ENCODE measurements around the gene GBA2.
A peak's percentile ranks its signal among the peaks of the same experiment; 100 is the strongest.

Gene GBA2

DNA sequence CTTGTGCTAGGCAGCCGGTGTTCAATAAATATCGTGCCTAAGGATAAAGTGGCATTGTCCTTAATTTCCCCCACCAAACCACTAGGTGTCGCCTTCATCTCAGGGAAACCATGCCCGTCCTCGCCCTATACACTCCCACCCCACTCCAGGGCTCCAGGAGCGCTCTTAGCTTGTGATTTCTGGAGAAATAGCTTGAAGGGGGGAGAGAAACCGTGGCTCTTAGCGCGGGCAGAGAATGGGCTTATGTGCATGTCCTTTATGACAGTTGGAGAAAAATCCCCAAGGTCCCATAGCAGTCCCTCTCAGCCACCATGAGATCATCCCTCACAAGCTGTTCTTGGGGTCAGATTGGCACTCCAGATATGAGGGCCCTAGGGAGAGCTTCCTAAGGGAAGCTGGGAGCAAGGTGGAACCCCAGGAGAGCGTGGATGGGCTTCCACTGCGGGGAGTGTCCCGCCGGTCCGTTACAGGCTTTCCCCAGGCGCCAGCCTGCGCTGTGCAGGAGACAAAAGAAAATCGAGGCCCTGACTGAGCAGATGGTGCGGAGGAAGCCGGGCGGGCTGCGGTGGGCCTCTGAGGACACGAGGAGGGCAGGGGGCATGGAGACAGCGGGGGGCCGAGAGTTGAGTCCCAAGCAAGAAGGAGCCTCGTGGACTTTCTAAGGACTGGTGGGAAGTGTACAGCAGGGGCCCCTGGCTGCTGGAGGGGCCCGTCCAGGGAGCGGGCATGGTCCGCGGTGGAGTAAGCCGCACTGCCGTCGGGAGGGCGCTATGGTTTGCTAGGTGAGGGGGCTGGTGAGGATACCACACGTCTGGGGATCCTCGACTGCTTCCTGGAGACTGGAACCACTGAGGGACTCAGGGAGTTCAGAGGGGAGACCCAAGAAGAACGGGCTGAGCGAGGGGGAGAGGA is 41.6 kb upstream of the GBA2 start:
- POLR2A ChIA-PET = interaction anchor here (1.2 kb wide), 1 partner anchor 24 kb away, joined by 8 read pairs; the partner anchor contains the start of gene HINT2
- DNase-seq (ENCODE audit: extremely low spot score) = peak; percentile 88

DNA sequence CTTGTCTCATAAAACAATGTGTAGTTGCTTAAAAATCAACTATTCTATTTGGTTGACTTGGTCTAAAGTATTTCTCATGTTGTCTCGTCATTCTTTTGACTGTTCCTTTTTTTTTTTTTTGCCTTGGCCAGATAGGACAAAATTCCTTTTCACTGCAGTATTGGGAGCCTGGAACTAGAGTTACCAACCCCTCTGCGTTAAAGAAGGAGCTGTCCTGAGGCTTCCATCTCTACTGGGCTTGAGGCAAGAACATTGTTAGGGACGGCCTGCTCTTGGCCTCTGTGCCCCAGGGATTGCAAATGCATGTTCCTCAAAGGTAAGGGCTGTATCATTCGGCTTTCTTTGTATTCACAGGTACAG is 41.0 kb upstream of the GBA2 start:
- POLR2A ChIA-PET = interaction anchor here (1.2 kb wide), 1 partner anchor 24 kb away, joined by 8 read pairs; the partner anchor contains the start of gene HINT2
- CTCF ChIA-PET = interaction anchor here (0.6 to 1.4 kb wide), 10 partner anchors 9 to 1672 kb away, joined by 3 to 16 read pairs (median 4); partner anchors contain the start of gene SPAG8
- DNase-seq (ENCODE audit: extremely low spot score) = no peak
- no peak for TF ChIP-seq ARNT (IDR thresholded peaks at IDR 0.05)
- TF ChIP-seq BHLHE40 (IDR thresholded peaks at IDR 0.05; ENCODE audit: borderline replicate concordance) = no peak
- no peak for TF ChIP-seq SUZ12 (IDR thresholded peaks at IDR 0.05)
- no peak for TF ChIP-seq L3MBTL2 (conservative IDR thresholded peaks at IDR 0.05)
- no peak for TF ChIP-seq PKNOX1 (IDR thresholded peaks at IDR 0.05)
- TF ChIP-seq FOXK2 (IDR thresholded peaks at IDR 0.05) = no peak
- no peak for TF ChIP-seq TARDBP (IDR thresholded peaks at IDR 0.05)
- TF ChIP-seq HDGF (IDR thresholded peaks at IDR 0.05; ENCODE audit: borderline replicate concordance) = no peak
- no peak for TF ChIP-seq FOXA1 (IDR thresholded peaks at IDR 0.05)
- TF ChIP-seq FOXM1 (IDR thresholded peaks at IDR 0.05; ENCODE audit: borderline replicate concordance) = no peak
- TF ChIP-seq LEF1 (IDR thresholded peaks at IDR 0.05; ENCODE audit: borderline replicate concordance) = no peak
- no peak for TF ChIP-seq ZNF384 (IDR thresholded peaks at IDR 0.05)
- no peak for TF ChIP-seq NFRKB (IDR thresholded peaks at IDR 0.05)
- TF ChIP-seq ELF4 (IDR thresholded peaks at IDR 0.05) = no peak
- no peak for TF ChIP-seq SP1 (IDR thresholded peaks at IDR 0.05)

More for the DNA sequence above, 41.6 kb upstream of the GBA2 start:
- TF ChIP-seq PKNOX1 (IDR thresholded peaks at IDR 0.05) = no peak
- no peak for TF ChIP-seq TARDBP (IDR thresholded peaks at IDR 0.05)
- no peak for TF ChIP-seq ZNF384 (IDR thresholded peaks at IDR 0.05)
- TF ChIP-seq FOXM1 (IDR thresholded peaks at IDR 0.05; ENCODE audit: borderline replicate concordance) = no peak
- no peak for TF ChIP-seq L3MBTL2 (conservative IDR thresholded peaks at IDR 0.05)
- TF ChIP-seq ELF4 (IDR thresholded peaks at IDR 0.05) = no peak
- TF ChIP-seq LEF1 (IDR thresholded peaks at IDR 0.05; ENCODE audit: borderline replicate concordance) = no peak
- TF ChIP-seq FOXK2 (IDR thresholded peaks at IDR 0.05) = no peak
- TF ChIP-seq CTBP1 (IDR thresholded peaks at IDR 0.05; ENCODE audit: borderline replicate concordance) = no peak
- TF ChIP-seq BHLHE40 (IDR thresholded peaks at IDR 0.05; ENCODE audit: borderline replicate concordance) = no peak
- TF ChIP-seq SP1 (IDR thresholded peaks at IDR 0.05) = no peak
- no peak for TF ChIP-seq ARNT (IDR thresholded peaks at IDR 0.05)
- no peak for TF ChIP-seq NFRKB (IDR thresholded peaks at IDR 0.05)
- no peak for TF ChIP-seq SUZ12 (IDR thresholded peaks at IDR 0.05)
- TF ChIP-seq FOXA1 (IDR thresholded peaks at IDR 0.05) = no peak
- no peak for TF ChIP-seq HDGF (IDR thresholded peaks at IDR 0.05; ENCODE audit: borderline replicate concordance)
- CTCF ChIA-PET = interaction anchor here (0.6 to 1.4 kb wide), 11 partner anchors 10 to 1671 kb away, joined by 3 to 16 read pairs (median 3); partner anchors contain the start of gene SPAG8

GRCh38 chr9:35789541-35789940 is 40.5 kb upstream of the GBA2 start:
- POLR2A ChIA-PET = interaction anchor here (1.2 kb wide), 1 partner anchor 25 kb away, joined by 8 read pairs; the partner anchor contains the start of gene HINT2
- CTCF ChIA-PET = interaction anchor here (0.6 to 1.4 kb wide), 6 partner anchors 9 to 93 kb away, joined by 3 to 16 read pairs (median 4); partner anchors contain the start of gene SPAG8
- DNase-seq (ENCODE audit: extremely low spot score) = no peak
- TF ChIP-seq FOXM1 (IDR thresholded peaks at IDR 0.05; ENCODE audit: borderline replicate concordance) (no peak), ELF4 (IDR thresholded peaks at IDR 0.05) (no peak), PKNOX1 (IDR thresholded peaks at IDR 0.05) (no peak), ARNT (IDR thresholded peaks at IDR 0.05) (no peak), BHLHE40 (IDR thresholded peaks at IDR 0.05; ENCODE audit: borderline replicate concordance) (no peak), ZNF384 (IDR thresholded peaks at IDR 0.05) (no peak), SP1 (IDR thresholded peaks at IDR 0.05) (no peak), FOXA1 (IDR thresholded peaks at IDR 0.05) (no peak), LEF1 (IDR thresholded peaks at IDR 0.05; ENCODE audit: borderline replicate concordance) (no peak)

DNA sequence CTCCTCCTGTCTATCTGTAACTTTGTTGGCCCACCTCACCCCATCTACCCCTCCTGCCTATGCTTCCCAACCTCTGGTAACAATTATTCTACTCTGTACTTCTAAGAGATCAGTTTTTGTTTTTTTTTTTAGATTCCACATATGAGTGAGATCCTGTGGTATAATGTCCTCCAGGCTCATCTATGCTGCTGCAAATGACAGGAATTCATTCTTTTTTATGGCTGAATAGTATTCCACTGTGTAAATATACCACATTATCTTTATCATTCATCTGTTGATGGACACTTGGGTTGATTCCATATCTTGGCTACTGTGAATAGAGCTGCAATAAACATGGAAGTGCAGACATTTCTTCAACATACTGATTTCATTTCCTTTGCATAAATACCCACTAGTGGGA is 34.4 kb upstream of the GBA2 start:
- TF ChIP-seq ARNT (IDR thresholded peaks at IDR 0.05) (no peak), L3MBTL2 (conservative IDR thresholded peaks at IDR 0.05) (no peak), TARDBP (IDR thresholded peaks at IDR 0.05) (no peak), CTBP1 (IDR thresholded peaks at IDR 0.05; ENCODE audit: borderline replicate concordance) (no peak), FOXA1 (IDR thresholded peaks at IDR 0.05) (no peak), FOXM1 (IDR thresholded peaks at IDR 0.05; ENCODE audit: borderline replicate concordance) (no peak), HDGF (IDR thresholded peaks at IDR 0.05; ENCODE audit: borderline replicate concordance) (no peak), SP1 (IDR thresholded peaks at IDR 0.05) (no peak), SUZ12 (IDR thresholded peaks at IDR 0.05) (no peak), NFRKB (IDR thresholded peaks at IDR 0.05) (no peak), FOXK2 (IDR thresholded peaks at IDR 0.05) (no peak), PKNOX1 (IDR thresholded peaks at IDR 0.05) (no peak), ZNF384 (IDR thresholded peaks at IDR 0.05) (no peak)
- POLR2A ChIA-PET = no interaction called here
- CTCF ChIA-PET = no interaction called here
- no peak for DNase-seq (ENCODE audit: extremely low spot score)

- POLR2A ChIA-PET = no interaction called here
- CTCF ChIA-PET = interaction anchor here (1.1 kb wide), 1 partner anchor 9 kb away, joined by 3 read pairs; no protein-coding TSS in a partner anchor
- TF ChIP-seq PKNOX1 (IDR thresholded peaks at IDR 0.05) (no peak), FOXA1 (IDR thresholded peaks at IDR 0.05) (no peak), CTBP1 (IDR thresholded peaks at IDR 0.05; ENCODE audit: borderline replicate concordance) (no peak), FOXK2 (IDR thresholded peaks at IDR 0.05) (no peak), TARDBP (IDR thresholded peaks at IDR 0.05) (no peak), ARNT (IDR thresholded peaks at IDR 0.05) (no peak), FOXM1 (IDR thresholded peaks at IDR 0.05; ENCODE audit: borderline replicate concordance) (no peak), L3MBTL2 (conservative IDR thresholded peaks at IDR 0.05) (no peak), ELF4 (IDR thresholded peaks at IDR 0.05) (no peak), BHLHE40 (IDR thresholded peaks at IDR 0.05; ENCODE audit: borderline replicate concordance) (no peak), LEF1 (IDR thresholded peaks at IDR 0.05; ENCODE audit: borderline replicate concordance) (no peak), NFRKB (IDR thresholded peaks at IDR 0.05) (no peak)
- DNase-seq (ENCODE audit: extremely low spot score) = no peak
These were observed 32.0 kb upstream of the GBA2 start for GRCh38 chr9:35781066-35781465.
